ENCODE measurements around the gene AFG1L. TPM values are rescaled to one million over a fixed set of nuclear protein-coding genes. Genes with fewer than 3 reads are reported as not detected.

AFG1L gene
- polyA plus RNA-seq, 1 experiment, result 2.3 TPM

GRCh38 chr6:108252055-108252454 is 42.8 kb upstream of the AFG1L start:
- Histone ChIP-seq H3K27ac (ENCODE audit: low read depth, low read length) (no peak overlapping the region), H3K9me3 (ENCODE audit: control insufficient read depth, insufficient read depth, low read length) (no peaks in the 10 kb centered on the region), H3K27me3 (ENCODE audit: control insufficient read depth, insufficient read depth, low read length) (no peaks in the 10 kb centered on the region), H3K4me3 (ENCODE audit: low read depth, low read length) (no peak overlapping the region)
- no peak for DNase-seq (ENCODE audit: low read depth, low spot score)
- CTCF ChIA-PET, result interaction anchor here (2.9 kb wide), 1 partner anchor 239 kb away, joined by 9 read pairs; no protein-coding TSS in a partner anchor
- no peak for TF ChIP-seq CTCF (IDR thresholded peaks at IDR 0.05; ENCODE audit: low read depth, low read length)
- POLR2A ChIA-PET, result no interaction called here

GRCh38 chr6:108253241-108253640 is 41.6 kb upstream of the AFG1L start:
- Histone ChIP-seq H3K9me3 (ENCODE audit: control insufficient read depth, insufficient read depth, low read length) (no peaks in the 10 kb centered on the region), H3K27me3 (ENCODE audit: control insufficient read depth, insufficient read depth, low read length) (no peaks in the 10 kb centered on the region), H3K4me3 (ENCODE audit: low read depth, low read length) (no peak overlapping the region), H3K27ac (ENCODE audit: low read depth, low read length) (no peak overlapping the region)
- CTCF ChIA-PET, result interaction anchor here (0.6 to 2.9 kb wide), 3 partner anchors 34 to 238 kb away, joined by 4 to 9 read pairs (median 7); partner anchors contain the start of gene AFG1L
- no peak for DNase-seq (ENCODE audit: low read depth, low spot score)
- POLR2A ChIA-PET, result no interaction called here
- TF ChIP-seq CTCF (IDR thresholded peaks at IDR 0.05; ENCODE audit: low read depth, low read length), result no peak

- POLR2A ChIA-PET, result no interaction called here
- no peak for DNase-seq (ENCODE audit: low read depth, low spot score)
- Histone ChIP-seq H3K9me3 (ENCODE audit: control insufficient read depth, insufficient read depth, low read length) (no peaks in the 10 kb centered on the region), H3K4me3 (ENCODE audit: low read depth, low read length) (no peak overlapping the region), H3K27ac (ENCODE audit: low read depth, low read length) (no peak overlapping the region), H3K27me3 (ENCODE audit: control insufficient read depth, insufficient read depth, low read length) (no peaks in the 10 kb centered on the region)
- CTCF ChIA-PET, result interaction anchor here (0.6 to 1.0 kb wide), 4 partner anchors 237 to 273 kb away, joined by 3 to 6 read pairs (median 3); no protein-coding TSS in a partner anchor
- TF ChIP-seq CTCF (IDR thresholded peaks at IDR 0.05; ENCODE audit: low read depth, low read length), result no peak
Measured at GRCh38 chr6:108254433-108255410, 40.1 kb upstream of the AFG1L start.

GRCh38 chr6:108260126-108260808 is 34.6 kb upstream of the AFG1L start:
- H3K4me3 ChIP-seq (ENCODE audit: low read depth, low read length), result peak overlapping the region; percentile 86

More at GRCh38 chr6:108260126-108260808, 34.6 kb upstream of the AFG1L start:
- no peak for TF ChIP-seq CTCF (IDR thresholded peaks at IDR 0.05; ENCODE audit: low read depth, low read length)
- Histone ChIP-seq H3K27me3 (ENCODE audit: control insufficient read depth, insufficient read depth, low read length) (no peaks in the 10 kb centered on the region), H3K27ac (ENCODE audit: low read depth, low read length) (peak overlapping the region; percentile 73), H3K9me3 (ENCODE audit: control insufficient read depth, insufficient read depth, low read length) (peaks cover 4% of the 10 kb centered on the region; the same call in 1 of the 2 replicates)
- POLR2A ChIA-PET, result interaction anchor here (0.5 to 1.6 kb wide), 4 partner anchors 12 to 61 kb away, joined by 3 to 9 read pairs (median 6); partner anchors contain the start of gene AFG1L
- DNase-seq (ENCODE audit: low read depth, low spot score), result peak; percentile 3
- CTCF ChIA-PET, result interaction anchor here (1.0 to 3.2 kb wide), 3 partner anchors 12 to 232 kb away, joined by 3 to 15 read pairs (median 3); no protein-coding TSS in a partner anchor

Measured in AG04450 (cell line).